Psoas muscle (tissue), 8 donors: Measurements from ENCODE around the gene SLC49A4. TPM values are rescaled to one million over a fixed set of nuclear protein-coding genes. Genes with fewer than 3 reads are reported as not detected.
A peak's percentile ranks its signal among the peaks of the same experiment; 100 is the strongest.

Experiments used
- ATAC-seq, 4 donors: fragments of 200-7000 bp; cut with Tn5 transposase; one replicate each; pipeline ENCODE4 v1.9.1; 2020; ENCODE audit warnings: moderate library complexity in 3 of 4, mild to moderate bottlenecking in 2 of 4
- DNase-seq, 2 donors: peaks; one replicate each; pipeline ENCODE4 v3.0.0-alpha.2; 2020
- H3K27ac ChIP-seq: fragments of 200-600 bp; one replicate; pipeline ENCODE4 v1.8.0; 2022
- H3K27me3 ChIP-seq, 3 donors: fragments of 200-600 bp in 1 of 3; one replicate each; pipeline versions ENCODE4 v1.6.1 to v1.8.0; 2013 to 2022; ENCODE audit warnings: low read length in 2 of 3, mild to moderate bottlenecking in 2 of 3, moderate library complexity in 1 of 3; ENCODE audit not compliant: insufficient read depth in 3 of 3
- H3K36me3 ChIP-seq, 2 donors: fragments of 200-600 bp in 1 of 2; one replicate each; pipeline versions ENCODE4 v1.6.1 to v1.8.0; 2013 to 2022; ENCODE audit warnings: low read depth in 1 of 2, mild to moderate bottlenecking in 1 of 2, moderate library complexity in 1 of 2; ENCODE audit not compliant: insufficient read depth in 1 of 2
- H3K4me1 ChIP-seq: fragments of 200-600 bp; one replicate; pipeline ENCODE4 v1.8.0; 2022
- H3K4me3 ChIP-seq: fragments of 200-600 bp; one replicate; pipeline ENCODE4 v1.8.0; 2022; ENCODE audit warnings: mild to moderate bottlenecking
- H3K9me3 ChIP-seq: fragments of 200-600 bp; one replicate; pipeline ENCODE4 v1.8.0; 2022
- WGBS, 3 donors: extraction: QIAGEN DNeasy Blood & Tissue Kit; methylation state at CpG; one replicate each; pipeline versions ENCODE4 v1.1.6 to v1.1.7; 2013; 5-methylcytosine and 5-hydroxymethylcytosine counted together
- intact Hi-C, 2 donors: fragments of 100-400 bp; cut with DNase I; formaldehyde crosslinking; loops; one replicate each; pipeline versions ENCODE4 v1.11.0 to v1.14.2; 2022
- polyA plus RNA-seq, 3 donors: library from polyadenylated mRNA; stranded (reverse); fragments of 200-250 nt; gene quantifications; one replicate each; pipeline ENCODE4 v1.2.3, GENCODE V29; 2013
- total RNA-seq, 4 donors: library from RNA; stranded (reverse); fragmentation: NEBNext Ultra II Directional in 2 of 4; extraction: Animal tissue kit (Norgen Biotek cat#: 25700) in 2 of 4; gene quantifications; one replicate each; pipeline versions ENCODE4 v1.2.1 to v1.2.4, GENCODE V29; 2021 to 2023
- TF ChIP-seq, protein P1 (sequence below): fragments of 200-600 bp; IDR thresholded peaks from one replicate; pipeline ENCODE4 v1.8.0; 2022; ENCODE audit warnings: antibody characterized with exemption
- donor health status: healthy with polysubstance abuse.
- donor health status: DM: no; HTN: no; CAD: no; lungs with moderate emphysema.
- donor health status: Bipolar disorder and iron deficiency.
- donor health status: healthy.
- donor health status: DM: yes; HTN: yes; CAD: no.
- donor health status: DM: no; HTN: no; CAD: no.
- donor health status: DM: no; HTN: no; CAD: no.
- donor health status: DM: yes; HTN: yes; CAD: no.

Gene SLC49A4
- total and polyA plus RNA-seq, 7 donors: 12.5 to 44.2 (median 21.8) TPM

DNA sequence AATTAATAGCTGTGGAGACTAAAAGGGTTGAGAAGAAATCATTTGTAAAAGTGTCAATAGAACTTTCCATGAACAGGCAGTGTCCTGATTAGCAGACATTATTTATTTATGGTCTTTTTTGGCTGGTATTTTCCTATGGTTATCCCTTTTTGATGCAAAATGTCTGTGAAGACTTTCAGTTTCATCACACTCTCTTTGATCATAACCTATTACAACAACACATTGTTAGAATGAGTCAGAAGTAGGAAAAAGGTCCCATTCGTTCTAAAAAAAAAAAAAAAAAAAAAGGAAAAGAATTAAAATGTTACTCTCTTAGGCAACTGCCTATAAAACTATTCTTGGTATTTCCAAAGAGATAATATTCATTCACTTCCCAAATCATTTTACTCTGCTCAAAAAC, 62.1 kb downstream of the SLC49A4 start:
- H3K4me3 ChIP-seq: no peak overlapping the region
- no peaks in the 10 kb centered on the region for H3K9me3 ChIP-seq
- H3K27ac ChIP-seq: no peak overlapping the region
- H3K4me1 ChIP-seq: no peaks in the 10 kb centered on the region
- peaks cover 0 to 75% of the 10 kb centered on the region in 2 donors for H3K36me3 ChIP-seq
- TF ChIP-seq, protein P1, sequence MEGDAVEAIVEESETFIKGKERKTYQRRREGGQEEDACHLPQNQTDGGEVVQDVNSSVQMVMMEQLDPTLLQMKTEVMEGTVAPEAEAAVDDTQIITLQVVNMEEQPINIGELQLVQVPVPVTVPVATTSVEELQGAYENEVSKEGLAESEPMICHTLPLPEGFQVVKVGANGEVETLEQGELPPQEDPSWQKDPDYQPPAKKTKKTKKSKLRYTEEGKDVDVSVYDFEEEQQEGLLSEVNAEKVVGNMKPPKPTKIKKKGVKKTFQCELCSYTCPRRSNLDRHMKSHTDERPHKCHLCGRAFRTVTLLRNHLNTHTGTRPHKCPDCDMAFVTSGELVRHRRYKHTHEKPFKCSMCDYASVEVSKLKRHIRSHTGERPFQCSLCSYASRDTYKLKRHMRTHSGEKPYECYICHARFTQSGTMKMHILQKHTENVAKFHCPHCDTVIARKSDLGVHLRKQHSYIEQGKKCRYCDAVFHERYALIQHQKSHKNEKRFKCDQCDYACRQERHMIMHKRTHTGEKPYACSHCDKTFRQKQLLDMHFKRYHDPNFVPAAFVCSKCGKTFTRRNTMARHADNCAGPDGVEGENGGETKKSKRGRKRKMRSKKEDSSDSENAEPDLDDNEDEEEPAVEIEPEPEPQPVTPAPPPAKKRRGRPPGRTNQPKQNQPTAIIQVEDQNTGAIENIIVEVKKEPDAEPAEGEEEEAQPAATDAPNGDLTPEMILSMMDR: no peak
- ATAC-seq (no peak), DNase-seq (no peak)
- H3K27me3 ChIP-seq: no peaks in the 10 kb centered on the region
- intact Hi-C loops: no loop called here
- WGBS, 3 donors: 57 to 63% (median 60%) methylated on average over 1 of the region's 1 CpG

DNA sequence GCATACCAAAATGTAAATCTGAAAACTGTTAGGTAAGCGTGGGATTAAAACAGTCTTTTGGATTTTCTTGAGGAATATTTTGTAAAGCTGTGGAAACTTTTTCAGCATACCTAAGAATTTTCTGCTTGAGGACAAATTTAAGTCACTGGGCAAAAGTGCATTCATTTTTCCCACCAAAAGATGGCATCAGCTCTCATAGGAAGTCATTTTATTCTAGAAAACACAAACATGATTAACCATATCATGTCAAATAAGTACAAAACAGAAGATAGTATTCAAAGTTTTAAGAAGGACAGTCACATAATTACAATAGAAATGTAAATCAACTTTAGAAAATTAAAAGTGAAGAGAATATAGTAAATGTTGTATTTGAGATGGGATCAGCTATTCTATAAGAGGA, 63.5 kb downstream of the SLC49A4 start:
- no peak for DNase-seq
- Histone ChIP-seq H3K36me3 (peaks cover 0 to 82% of the 10 kb centered on the region in 2 donors), H3K4me1 (no peaks in the 10 kb centered on the region), H3K9me3 (no peaks in the 10 kb centered on the region), H3K27ac (no peak overlapping the region), H3K27me3 (no peaks in the 10 kb centered on the region), H3K4me3 (no peak overlapping the region)
- 79 to 89% (median 88%) methylated on average over 1 of the region's 1 CpG for WGBS, 3 donors
- TF ChIP-seq, protein P1: peak; percentile 26
- intact Hi-C loops: no loop called here
- no peak for ATAC-seq

DNA sequence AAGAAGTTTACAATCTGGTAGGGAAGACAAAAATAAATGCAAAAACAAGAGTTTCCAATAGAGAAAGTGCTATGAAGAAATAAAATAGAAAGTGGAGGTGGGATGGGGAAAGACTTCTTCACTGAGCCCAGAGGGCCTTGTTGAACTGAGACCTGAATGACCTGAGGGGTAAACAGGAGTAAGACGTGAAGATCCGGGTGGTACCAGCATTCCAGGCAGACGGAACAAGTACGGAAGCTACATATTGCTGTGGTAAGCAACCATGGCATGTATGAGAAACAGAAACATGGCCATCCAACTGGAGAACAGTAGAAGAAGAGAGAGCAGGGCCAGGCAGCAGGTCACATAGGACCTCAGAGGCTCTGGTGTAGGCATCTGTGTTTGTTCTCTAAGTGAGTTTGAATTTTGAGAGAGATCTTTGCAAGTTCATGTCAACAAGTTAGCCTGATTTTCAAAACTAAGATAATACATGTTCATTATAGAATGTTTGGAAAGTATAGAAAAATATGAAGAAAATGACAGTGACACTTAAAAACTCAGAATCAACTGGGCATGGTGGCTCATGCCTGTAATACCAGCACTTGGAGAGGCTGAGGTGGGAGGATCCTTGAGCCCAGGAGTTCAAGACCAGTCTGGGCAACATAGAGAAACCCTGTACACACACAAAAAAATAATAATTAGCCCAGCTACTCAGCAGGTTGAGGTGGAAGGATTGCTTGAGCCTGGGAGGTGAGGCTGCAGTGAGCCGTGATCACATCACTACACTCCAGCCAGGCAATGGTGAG, 64.3 kb downstream of the SLC49A4 start:
- ATAC-seq (no peak), DNase-seq (no peak)
- no peak overlapping the region for H3K27ac ChIP-seq
- H3K36me3 ChIP-seq: peaks cover 0 to 87% of the 10 kb centered on the region in 2 donors
- TF ChIP-seq, protein P1: no peak
- no peaks in the 10 kb centered on the region for H3K27me3 ChIP-seq
- no peaks in the 10 kb centered on the region for H3K4me1 ChIP-seq
- 92 to 98% (median 93%) methylated on average over 5 of the region's 5 CpGs for WGBS, 3 donors
- intact Hi-C loops: no loop called here
- H3K9me3 ChIP-seq: no peaks in the 10 kb centered on the region
- no peak overlapping the region for H3K4me3 ChIP-seq

DNA sequence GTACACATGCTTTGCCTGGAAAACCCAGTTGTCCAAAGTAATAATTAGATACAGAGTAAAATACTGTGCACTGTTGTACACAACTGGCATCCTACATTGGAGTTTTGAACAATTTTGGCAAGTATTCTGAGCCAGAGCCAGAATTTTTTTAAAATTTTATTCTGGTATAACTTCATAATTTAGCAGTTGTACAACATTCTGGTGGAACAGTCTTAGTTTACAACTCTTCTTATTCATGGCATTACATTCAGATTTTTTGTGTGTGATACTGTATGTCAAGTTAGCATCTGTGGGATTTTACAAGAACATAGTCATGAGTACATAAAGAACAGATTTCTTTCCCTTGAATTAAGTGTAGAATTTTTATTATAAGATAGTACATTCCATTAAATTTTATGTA, 67.5 kb downstream of the SLC49A4 start:
- Histone ChIP-seq H3K4me3 (no peak overlapping the region), H3K27ac (no peak overlapping the region), H3K9me3 (no peaks in the 10 kb centered on the region), H3K4me1 (no peaks in the 10 kb centered on the region), H3K27me3 (no peaks in the 10 kb centered on the region), H3K36me3 (peaks cover 0 to 86% of the 10 kb centered on the region in 2 donors)
- intact Hi-C loops: no loop called here
- TF ChIP-seq, protein P1: no peak
- ATAC-seq (no peak), DNase-seq (no peak)

DNA sequence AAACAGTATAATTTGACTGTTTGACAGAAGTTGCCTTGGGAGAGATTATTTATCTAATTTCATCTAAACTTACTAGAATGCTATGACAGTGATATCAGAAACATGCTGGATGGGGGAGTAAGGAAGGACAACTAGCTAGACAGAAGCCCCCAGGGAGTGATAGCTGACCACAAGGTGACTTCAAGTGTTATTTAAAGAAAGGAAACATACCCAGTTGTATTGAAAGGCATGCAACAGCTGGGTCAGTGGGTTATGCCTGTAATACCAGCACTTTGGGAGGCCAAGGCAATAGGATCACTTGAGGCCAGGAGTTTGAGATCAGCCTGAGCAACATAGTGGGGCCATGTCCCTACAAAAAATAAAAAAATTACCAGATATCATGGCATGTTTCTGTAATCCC, 69.6 kb downstream of the SLC49A4 start:
- peak in 2 of 4 donors; percentile 46 to 56 for ATAC-seq
- Histone ChIP-seq H3K9me3 (no peaks in the 10 kb centered on the region), H3K4me3 (no peak overlapping the region), H3K27ac (no peak overlapping the region), H3K36me3 (peaks cover 0 to 76% of the 10 kb centered on the region in 2 donors), H3K4me1 (no peaks in the 10 kb centered on the region), H3K27me3 (no peaks in the 10 kb centered on the region)
- no peak for DNase-seq
- intact Hi-C loops: no loop called here
- TF ChIP-seq, protein P1: no peak
